ENCODE measurements around the gene CREG1.
A peak's percentile ranks its signal among the peaks of the same experiment; 100 is the strongest.
"Not testable (repeated sequence)": the region's sequence is repeated elsewhere in the genome, so short reads cannot be mapped to it uniquely, and the experiment has no call there.

The CREG1 gene

GRCh38 chr1:167573035-167573434 lies 19.5 kb upstream of the CREG1 start:
- H3K4me3 ChIP-seq (IDR thresholded peaks at IDR 0.05; ENCODE audit: insufficient read depth, low read depth, low read length): no peak overlapping the region
- TF ChIP-seq CTCF (conservative IDR thresholded peaks at IDR 0.05; ENCODE audit: low read depth, low read length): no peak
- no peaks in the 10 kb centered on the region for H4K20me1 ChIP-seq (ENCODE audit: insufficient read depth)
- H3K79me2 ChIP-seq (ENCODE audit: insufficient read depth, low read depth): no peaks in the 10 kb centered on the region
- H2AFZ ChIP-seq (ENCODE audit: low read depth): no peak overlapping the region
- peaks cover 3% of the 10 kb centered on the region for H3K4me1 ChIP-seq (ENCODE audit: low read depth, poor library complexity, severe bottlenecking)
- H3K27ac ChIP-seq: no peak overlapping the region
- no peak overlapping the region for H3K4me2 ChIP-seq
- no peaks in the 10 kb centered on the region for H3K36me3 ChIP-seq (ENCODE audit: insufficient read depth)
- H3K27me3 ChIP-seq (ENCODE audit: insufficient read depth, low read depth): no peaks in the 10 kb centered on the region
- no peak overlapping the region for H3K9ac ChIP-seq

DNA sequence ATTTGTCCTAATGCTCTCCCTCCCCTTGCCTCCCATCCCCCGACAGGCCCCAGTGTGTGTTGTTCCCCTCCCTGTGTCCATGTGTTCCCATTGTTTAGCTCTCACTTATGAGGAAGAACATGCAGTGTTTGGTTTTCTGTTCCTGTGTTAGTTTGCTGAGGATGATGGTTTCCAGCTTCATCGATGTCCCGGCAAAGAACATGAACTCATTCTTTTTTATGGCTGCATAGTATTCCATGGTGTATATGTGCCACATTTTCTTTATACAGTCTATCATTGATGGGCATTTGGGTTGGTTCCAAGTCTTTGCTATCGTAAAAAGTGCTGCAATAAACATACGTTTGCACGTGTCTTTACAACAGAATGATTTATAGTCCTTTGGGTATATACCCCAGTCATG lies 17.1 kb upstream of the CREG1 start:
- H3K27ac ChIP-seq; H4K20me1 ChIP-seq (ENCODE audit: insufficient read depth); H3K36me3 ChIP-seq (ENCODE audit: insufficient read depth); H3K27me3 ChIP-seq (ENCODE audit: insufficient read depth, low read depth); H2AFZ ChIP-seq (ENCODE audit: low read depth); H3K79me2 ChIP-seq (ENCODE audit: insufficient read depth, low read depth); H3K4me3 ChIP-seq (IDR thresholded peaks at IDR 0.05; ENCODE audit: insufficient read depth, low read depth, low read length); H3K9ac ChIP-seq; H3K4me2 ChIP-seq: not testable (repeated sequence)
- peaks cover 26% of the 10 kb centered on the region for H3K4me1 ChIP-seq (ENCODE audit: low read depth, poor library complexity, severe bottlenecking)

DNA sequence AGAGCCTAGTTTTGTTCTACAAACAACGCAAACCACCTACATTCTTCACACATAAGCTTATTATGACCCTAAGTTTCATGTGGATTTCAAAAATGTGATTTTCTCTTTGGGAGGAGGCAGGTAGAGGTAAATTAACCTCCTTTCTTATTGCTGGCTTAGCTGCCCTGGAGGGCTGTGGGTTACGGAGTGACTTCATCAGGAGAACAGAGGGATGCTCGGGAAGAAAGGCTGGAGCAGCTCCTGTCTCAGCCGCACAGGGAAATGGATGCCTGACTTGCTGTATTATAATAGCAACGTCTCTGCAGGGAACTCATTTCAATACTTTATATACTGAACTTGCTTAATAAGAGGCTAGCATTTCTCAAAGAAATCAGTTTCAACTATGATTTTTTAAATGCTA lies 14.1 kb upstream of the CREG1 start:
- no peak overlapping the region for H3K9ac ChIP-seq
- no peaks in the 10 kb centered on the region for H3K79me2 ChIP-seq (ENCODE audit: insufficient read depth, low read depth)
- no peak for TF ChIP-seq CTCF (conservative IDR thresholded peaks at IDR 0.05; ENCODE audit: low read depth, low read length)
- H2AFZ ChIP-seq (ENCODE audit: low read depth): no peak overlapping the region
- peaks cover 57% of the 10 kb centered on the region for H3K4me1 ChIP-seq (ENCODE audit: low read depth, poor library complexity, severe bottlenecking)
- H4K20me1 ChIP-seq (ENCODE audit: insufficient read depth): no peaks in the 10 kb centered on the region
- no peak overlapping the region for H3K4me2 ChIP-seq
- no peak overlapping the region for H3K4me3 ChIP-seq (IDR thresholded peaks at IDR 0.05; ENCODE audit: insufficient read depth, low read depth, low read length)
- no peak overlapping the region for H3K27ac ChIP-seq
- no peaks in the 10 kb centered on the region for H3K27me3 ChIP-seq (ENCODE audit: insufficient read depth, low read depth)
- no peaks in the 10 kb centered on the region for H3K36me3 ChIP-seq (ENCODE audit: insufficient read depth)

DNA sequence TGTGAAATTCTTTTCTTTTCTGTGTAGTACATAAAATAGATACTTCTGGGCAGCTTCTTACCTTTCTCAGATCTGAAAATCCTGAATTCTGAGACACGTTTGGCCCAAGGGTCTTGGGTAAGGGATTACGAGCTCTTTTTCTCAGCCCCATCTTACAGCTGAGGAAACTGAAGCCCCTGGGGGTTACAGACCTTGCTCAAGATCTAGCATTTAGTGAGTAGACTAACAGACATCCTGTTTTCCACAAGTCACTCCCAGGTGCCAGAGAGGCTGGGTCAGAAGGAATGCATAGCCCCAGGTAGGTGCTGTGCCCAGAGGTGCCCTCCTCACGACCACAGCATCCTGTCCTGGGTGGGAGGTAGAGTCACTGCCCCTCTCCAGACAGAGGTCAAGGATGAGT lies 13.2 kb upstream of the CREG1 start:
- Histone ChIP-seq H3K27ac (no peak overlapping the region), H3K36me3 (ENCODE audit: insufficient read depth) (no peaks in the 10 kb centered on the region), H3K4me3 (IDR thresholded peaks at IDR 0.05; ENCODE audit: insufficient read depth, low read depth, low read length) (no peak overlapping the region), H3K4me2 (no peak overlapping the region; the same call in 1 of the 2 replicates), H3K79me2 (ENCODE audit: insufficient read depth, low read depth) (no peaks in the 10 kb centered on the region), H3K4me1 (ENCODE audit: low read depth, poor library complexity, severe bottlenecking) (peaks cover 66% of the 10 kb centered on the region), H2AFZ (ENCODE audit: low read depth) (no peak overlapping the region), H4K20me1 (ENCODE audit: insufficient read depth) (no peaks in the 10 kb centered on the region), H3K9ac (no peak overlapping the region), H3K27me3 (ENCODE audit: insufficient read depth, low read depth) (no peaks in the 10 kb centered on the region)
- no peak for TF ChIP-seq CTCF (conservative IDR thresholded peaks at IDR 0.05; ENCODE audit: low read depth, low read length)

GRCh38 chr1:167565922-167566321 lies 12.4 kb upstream of the CREG1 start:
- Histone ChIP-seq H4K20me1 (ENCODE audit: insufficient read depth) (no peaks in the 10 kb centered on the region), H3K36me3 (ENCODE audit: insufficient read depth) (no peaks in the 10 kb centered on the region), H3K27ac (peak overlapping the region; percentile 73; the same call in 1 of the 2 replicates), H3K4me1 (ENCODE audit: low read depth, poor library complexity, severe bottlenecking) (peaks cover 74% of the 10 kb centered on the region), H3K9ac (no peak overlapping the region), H3K4me2 (peak overlapping the region; percentile 67), H3K79me2 (ENCODE audit: insufficient read depth, low read depth) (no peaks in the 10 kb centered on the region), H3K4me3 (IDR thresholded peaks at IDR 0.05; ENCODE audit: insufficient read depth, low read depth, low read length) (no peak overlapping the region), H3K27me3 (ENCODE audit: insufficient read depth, low read depth) (no peaks in the 10 kb centered on the region), H2AFZ (ENCODE audit: low read depth) (no peak overlapping the region)
- no peak for TF ChIP-seq CTCF (conservative IDR thresholded peaks at IDR 0.05; ENCODE audit: low read depth, low read length)
